ENCODE data around the gene MPHOSPH10.

MPHOSPH10 gene

DNA sequence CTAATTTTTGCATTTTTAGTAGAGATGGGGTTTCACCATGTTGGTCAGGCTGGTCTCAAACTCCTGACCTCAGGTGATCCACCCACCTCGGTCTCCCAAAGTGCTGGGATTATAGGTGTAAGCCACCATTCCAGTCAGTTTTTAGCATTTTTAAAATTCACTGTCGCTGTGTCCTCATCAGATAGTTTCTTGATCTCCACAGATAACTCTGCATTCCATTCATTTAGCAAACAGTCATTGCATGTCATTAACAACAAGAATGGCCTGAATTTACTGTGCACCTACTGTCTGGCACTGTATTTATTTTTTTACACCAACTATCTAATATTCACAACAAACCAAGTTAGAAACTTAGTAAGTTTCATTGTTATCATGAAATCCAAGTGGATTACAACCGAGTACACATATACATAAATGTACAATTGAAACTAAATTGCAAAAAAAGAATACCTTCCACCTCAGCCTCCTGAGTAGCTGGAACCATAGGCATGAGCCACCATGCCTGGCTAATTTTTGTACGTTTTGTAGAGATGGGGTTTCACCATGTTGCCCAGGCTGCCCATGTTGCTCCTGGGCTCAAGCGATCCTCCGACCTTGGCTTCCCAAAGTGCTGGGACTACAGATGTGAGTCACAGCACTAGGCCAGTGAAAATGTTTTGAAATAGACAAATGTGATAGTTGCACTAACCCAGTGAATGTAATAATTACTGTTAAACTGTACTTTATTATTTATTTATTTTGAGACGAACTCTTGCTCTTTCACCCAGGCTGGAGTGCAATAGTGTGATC, 4.7 kb upstream of the MPHOSPH10 start:
- Histone ChIP-seq H3K4me3 (ENCODE audit: low read length, poor library complexity, severe bottlenecking) (no peak overlapping the region), H3K4me2 (ENCODE audit: low read depth, low read length, poor library complexity, severe bottlenecking) (no peak overlapping the region), H3K4me1 (ENCODE audit: insufficient read depth, low read length, poor library complexity, severe bottlenecking) (peaks cover 23% of the 10 kb centered on the region), H3F3A (ENCODE audit: low read depth) (no peaks in the 10 kb centered on the region), H3K9me3 (ENCODE audit: insufficient read depth, low read depth, low read length) (no peaks in the 10 kb centered on the region), H3K27me3 (ENCODE audit: insufficient read depth, low read length, poor library complexity, severe bottlenecking) (no peaks in the 10 kb centered on the region), H3K36me3 (ENCODE audit: insufficient read depth, low read length) (peaks cover 4% of the 10 kb centered on the region; the same call in 1 of the 2 replicates), H3K79me2 (ENCODE audit: insufficient read depth, low read length) (peaks cover 36% of the 10 kb centered on the region), H3K9ac (ENCODE audit: low read depth, low read length, poor library complexity, severe bottlenecking) (no peak overlapping the region), H2AFZ (ENCODE audit: low read length) (no peak overlapping the region), H3K9me2 (replicated peaks; ENCODE audit: low read depth, low read length) (no peaks in the 10 kb centered on the region), H4K20me1 (ENCODE audit: insufficient read depth, low read length, poor library complexity, severe bottlenecking) (no peaks in the 10 kb centered on the region)
- TF ChIP-seq, protein P1, sequence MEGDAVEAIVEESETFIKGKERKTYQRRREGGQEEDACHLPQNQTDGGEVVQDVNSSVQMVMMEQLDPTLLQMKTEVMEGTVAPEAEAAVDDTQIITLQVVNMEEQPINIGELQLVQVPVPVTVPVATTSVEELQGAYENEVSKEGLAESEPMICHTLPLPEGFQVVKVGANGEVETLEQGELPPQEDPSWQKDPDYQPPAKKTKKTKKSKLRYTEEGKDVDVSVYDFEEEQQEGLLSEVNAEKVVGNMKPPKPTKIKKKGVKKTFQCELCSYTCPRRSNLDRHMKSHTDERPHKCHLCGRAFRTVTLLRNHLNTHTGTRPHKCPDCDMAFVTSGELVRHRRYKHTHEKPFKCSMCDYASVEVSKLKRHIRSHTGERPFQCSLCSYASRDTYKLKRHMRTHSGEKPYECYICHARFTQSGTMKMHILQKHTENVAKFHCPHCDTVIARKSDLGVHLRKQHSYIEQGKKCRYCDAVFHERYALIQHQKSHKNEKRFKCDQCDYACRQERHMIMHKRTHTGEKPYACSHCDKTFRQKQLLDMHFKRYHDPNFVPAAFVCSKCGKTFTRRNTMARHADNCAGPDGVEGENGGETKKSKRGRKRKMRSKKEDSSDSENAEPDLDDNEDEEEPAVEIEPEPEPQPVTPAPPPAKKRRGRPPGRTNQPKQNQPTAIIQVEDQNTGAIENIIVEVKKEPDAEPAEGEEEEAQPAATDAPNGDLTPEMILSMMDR (conservative IDR thresholded peaks at IDR 0.05; ENCODE audit: low read length) = no peak
- TF ChIP-seq EZH2phosphoT487 (IDR thresholded peaks at IDR 0.05; ENCODE audit: borderline replicate concordance) = no peak

DNA sequence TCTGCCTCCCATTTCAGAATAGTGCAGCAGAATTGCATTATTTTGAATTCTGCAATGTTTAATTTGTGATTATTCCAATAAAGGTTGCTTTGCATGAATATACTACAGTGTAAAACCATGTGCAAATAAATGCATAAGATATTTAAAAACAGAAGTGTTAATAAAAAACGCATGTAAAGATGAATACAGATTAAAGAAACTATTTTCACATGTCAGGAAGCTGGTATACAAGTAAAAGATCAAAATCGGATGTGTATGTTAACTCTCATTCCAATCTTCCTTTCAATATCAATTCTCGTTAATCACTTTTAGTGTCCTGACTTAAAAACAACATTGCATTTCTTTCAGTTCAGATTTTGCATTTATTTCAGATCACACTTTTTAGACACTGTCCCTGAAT, 3.5 kb upstream of the MPHOSPH10 start:
- Histone ChIP-seq H3K9me2 (replicated peaks; ENCODE audit: low read depth, low read length) (no peaks in the 10 kb centered on the region), H4K20me1 (ENCODE audit: insufficient read depth, low read length, poor library complexity, severe bottlenecking) (peaks cover 5% of the 10 kb centered on the region), H3K36me3 (ENCODE audit: insufficient read depth, low read length) (peaks cover 4% of the 10 kb centered on the region; the same call in 1 of the 2 replicates), H3K4me1 (ENCODE audit: insufficient read depth, low read length, poor library complexity, severe bottlenecking) (peaks cover 30% of the 10 kb centered on the region), H3K9ac (ENCODE audit: low read depth, low read length, poor library complexity, severe bottlenecking) (no peak overlapping the region), H3K4me2 (ENCODE audit: low read depth, low read length, poor library complexity, severe bottlenecking) (peak overlapping the region; percentile 93), H2AFZ (ENCODE audit: low read length) (no peak overlapping the region), H3K27me3 (ENCODE audit: insufficient read depth, low read length, poor library complexity, severe bottlenecking) (no peaks in the 10 kb centered on the region), H3K9me3 (ENCODE audit: insufficient read depth, low read depth, low read length) (no peaks in the 10 kb centered on the region), H3K4me3 (ENCODE audit: low read length, poor library complexity, severe bottlenecking) (peak overlapping the region; percentile 99), H3F3A (ENCODE audit: low read depth) (no peaks in the 10 kb centered on the region), H3K79me2 (ENCODE audit: insufficient read depth, low read length) (peaks cover 48% of the 10 kb centered on the region)
- TF ChIP-seq, protein P1 (conservative IDR thresholded peaks at IDR 0.05; ENCODE audit: low read length) = no peak
- TF ChIP-seq EZH2phosphoT487 (IDR thresholded peaks at IDR 0.05; ENCODE audit: borderline replicate concordance) = no peak

DNA sequence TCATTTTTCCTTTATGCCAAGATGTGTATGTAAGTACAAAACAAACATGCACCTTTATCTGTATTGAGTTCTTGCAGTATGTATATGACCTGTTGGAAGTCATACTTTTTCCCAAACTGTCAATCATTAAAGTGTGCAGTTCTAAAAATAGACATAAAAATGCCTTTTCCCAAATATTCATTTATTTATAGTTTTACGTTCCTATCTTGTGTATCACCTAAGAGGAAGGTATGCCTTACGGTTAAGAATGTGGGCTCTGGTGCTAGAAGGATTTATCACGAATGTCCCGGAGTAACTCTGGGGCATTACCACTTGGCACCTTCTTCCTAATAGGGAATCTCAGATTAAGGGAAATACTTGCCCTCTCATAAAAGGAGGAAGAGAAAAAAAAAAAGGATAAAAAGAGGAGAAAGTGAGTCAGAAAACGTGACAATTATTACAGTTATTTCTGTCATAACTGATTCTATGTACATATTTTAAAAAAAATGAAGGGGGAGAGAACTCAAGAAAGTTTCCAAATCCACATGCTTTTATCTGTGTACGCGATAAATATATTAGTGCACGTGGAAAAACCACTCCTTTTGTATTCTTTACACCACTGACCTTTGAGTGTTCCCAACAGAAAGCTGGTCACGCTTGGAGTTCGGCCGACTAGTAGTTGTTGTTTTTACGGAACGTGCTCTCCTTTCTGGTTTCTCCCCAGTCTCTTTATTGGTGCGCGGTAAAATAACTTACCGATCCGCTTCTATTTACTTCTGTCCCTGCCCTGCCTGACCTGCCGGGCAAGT, 1.1 kb upstream of the MPHOSPH10 start:
- no peak for TF ChIP-seq EZH2phosphoT487 (IDR thresholded peaks at IDR 0.05; ENCODE audit: borderline replicate concordance)
- TF ChIP-seq, protein P1 (conservative IDR thresholded peaks at IDR 0.05; ENCODE audit: low read length) = no peak
- Histone ChIP-seq H3K9me3 (ENCODE audit: insufficient read depth, low read depth, low read length) (no peaks in the 10 kb centered on the region), H3K9ac (ENCODE audit: low read depth, low read length, poor library complexity, severe bottlenecking) (peak overlapping the region; percentile 98), H3K79me2 (ENCODE audit: insufficient read depth, low read length) (peaks cover 68% of the 10 kb centered on the region), H3F3A (ENCODE audit: low read depth) (no peaks in the 10 kb centered on the region), H2AFZ (ENCODE audit: low read length) (peak overlapping the region; percentile 99), H3K4me2 (ENCODE audit: low read depth, low read length, poor library complexity, severe bottlenecking) (peak overlapping the region; percentile 93), H3K27me3 (ENCODE audit: insufficient read depth, low read length, poor library complexity, severe bottlenecking) (no peaks in the 10 kb centered on the region), H3K4me1 (ENCODE audit: insufficient read depth, low read length, poor library complexity, severe bottlenecking) (peaks cover 46% of the 10 kb centered on the region), H4K20me1 (ENCODE audit: insufficient read depth, low read length, poor library complexity, severe bottlenecking) (peaks cover 25% of the 10 kb centered on the region), H3K36me3 (ENCODE audit: insufficient read depth, low read length) (peaks cover 5% of the 10 kb centered on the region), H3K9me2 (replicated peaks; ENCODE audit: low read depth, low read length) (no peaks in the 10 kb centered on the region), H3K4me3 (ENCODE audit: low read length, poor library complexity, severe bottlenecking) (peak overlapping the region; percentile 99)
